A673 (cell line): ENCODE data around the gene RETREG2. TPM values are rescaled to one million over a fixed set of nuclear protein-coding genes. Genes with fewer than 3 reads are reported as not detected.

Experiments used
- BruUV-seq: library from RNA; stranded (reverse); fragments of 400-500 nt; replicated peaks from 2 replicates; lab custom pipeline; 2021; lab: Mats Ljungman, UMichigan
- CTCF ChIA-PET: fragments of 300-600 bp; sonication (Branson Sonifier 250); formaldehyde crosslinking; loops from one replicate; lab custom pipeline; 2022; ENCODE audit warnings: antibody characterized with exemption; lab: Charles Lee
- POLR2A ChIA-PET: fragments of 300-600 bp; sonication (Branson Sonifier 250); formaldehyde crosslinking; loops from one replicate; lab custom pipeline; 2022; ENCODE audit warnings: antibody characterized with exemption; ENCODE audit not compliant: low non-redundant PET; lab: Charles Lee
- DNase-seq: peaks from one replicate; pipeline ENCODE4 v3.0.0-alpha.2; 2015; ENCODE audit warnings: low spot score
- H3K27ac ChIP-seq: fragments of 200-600 bp; sonication (generic); 2 replicates; pipeline ENCODE4 v1.5.1; 2016; ENCODE audit warnings: mixed run types, low read depth, mild to moderate bottlenecking, mixed read lengths, antibody characterized with exemption, low read length; ENCODE audit not compliant: poor library complexity, severe bottlenecking
- H3K27me3 ChIP-seq: fragments of 200-600 bp; sonication (generic); replicated peaks from 2 replicates; pipeline ENCODE4 v1.6.1; 2017; ENCODE audit warnings: mixed run types, low read depth, mild to moderate bottlenecking, mixed read lengths, antibody characterized with exemption, low read length; ENCODE audit not compliant: insufficient read depth, poor library complexity
- H3K36me3 ChIP-seq: fragments of 200-600 bp; sonication (generic); 2 replicates; pipeline ENCODE4 v1.6.1; 2016; ENCODE audit warnings: mixed run types, mild to moderate bottlenecking, mixed read lengths, antibody characterized with exemption, low read length; ENCODE audit not compliant: insufficient read depth, poor library complexity, severe bottlenecking
- H3K4me1 ChIP-seq: fragments of 200-600 bp; sonication (generic); 2 replicates; pipeline ENCODE4 v1.6.1; 2017; ENCODE audit warnings: mixed run types, mild to moderate bottlenecking, mixed read lengths, antibody characterized with exemption, low read length; ENCODE audit not compliant: insufficient read depth, poor library complexity, severe bottlenecking
- H3K4me3 ChIP-seq: fragments of 200-600 bp; sonication (generic); 2 replicates; pipeline ENCODE4 v1.5.1; 2016; ENCODE audit warnings: low read depth, mixed run types, mild to moderate bottlenecking, mixed read lengths, low read length; ENCODE audit not compliant: poor library complexity, severe bottlenecking
- H3K9me3 ChIP-seq: fragments of 200-600 bp; sonication (generic); 2 replicates; pipeline ENCODE4 v1.6.1; 2016; ENCODE audit warnings: mixed run types, low read depth, mild to moderate bottlenecking, mixed read lengths, antibody characterized with exemption, low read length; ENCODE audit not compliant: poor library complexity, severe bottlenecking
- CTCF ChIP-seq: fragments of 300-800, 200-600 bp; sonication (generic); conservative IDR thresholded peaks from 2 replicates; pipeline ENCODE4 v1.5.1; 2017; ENCODE audit warnings: low read depth, mild to moderate bottlenecking, antibody characterized with exemption, low read length, moderate library complexity, mixed read lengths
- EZH2 ChIP-seq: fragments of 200-600 bp; sonication (generic); IDR thresholded peaks from 2 replicates; pipeline ENCODE4 v1.6.1; 2017; ENCODE audit warnings: borderline replicate concordance, low read depth, mild to moderate bottlenecking, mixed read lengths, antibody characterized with exemption, low read length; ENCODE audit not compliant: poor library complexity, severe bottlenecking
- intact Hi-C: fragments of 100-400 bp; cut with micrococcal nuclease; formaldehyde crosslinking; loops from one replicate; pipeline ENCODE4 v1.10.0; 2022; ENCODE audit not compliant: unreplicated experiment
- total RNA-seq: library from RNA; stranded (reverse); gene quantifications from 2 replicates; pipeline ENCODE4 v1.2.3, GENCODE V29; 2021

Gene RETREG2
- total RNA-seq, 1 experiment from 2014 or later = 59.0 TPM

GRCh38 chr2:219140722-219141121 is 37.4 kb upstream of the RETREG2 start:
- ChIA-PET POLR2A (no interaction called here), CTCF (no interaction called here)
- no peaks in the 10 kb centered on the region for H3K36me3 ChIP-seq
- no peaks in the 10 kb centered on the region for H3K9me3 ChIP-seq
- no peaks in the 10 kb centered on the region for H3K4me1 ChIP-seq
- no peak for DNase-seq
- TF ChIP-seq CTCF (no peak), EZH2 (no peak)
- H3K27me3 ChIP-seq = no peaks in the 10 kb centered on the region
- intact Hi-C loops = no loop called here
- no peak overlapping the region for H3K4me3 ChIP-seq
- BruUV-seq = no TSS peak
- no peak overlapping the region for H3K27ac ChIP-seq

GRCh38 chr2:219142329-219142728 is 35.7 kb upstream of the RETREG2 start:
- Histone ChIP-seq H3K36me3 (no peaks in the 10 kb centered on the region), H3K4me1 (no peaks in the 10 kb centered on the region), H3K27me3 (no peaks in the 10 kb centered on the region), H3K27ac (no peak overlapping the region), H3K4me3 (no peak overlapping the region), H3K9me3 (no peaks in the 10 kb centered on the region)
- POLR2A ChIA-PET = no interaction called here
- no peak for DNase-seq
- intact Hi-C loops = no loop called here
- no peak for TF ChIP-seq EZH2
- no peak for TF ChIP-seq CTCF
- BruUV-seq = no TSS peak
- CTCF ChIA-PET = interaction anchor here (0.6 kb wide), 1 partner anchor 99 kb away, joined by 3 read pairs; no protein-coding TSS in a partner anchor

- no peaks in the 10 kb centered on the region for H3K9me3 ChIP-seq
- no peak for TF ChIP-seq CTCF
- TF ChIP-seq EZH2 = no peak
- DNase-seq = no peak
- CTCF ChIA-PET = no interaction called here
- H3K27me3 ChIP-seq = no peaks in the 10 kb centered on the region
- no peak overlapping the region for H3K4me3 ChIP-seq
- intact Hi-C loops = loop anchor here (10.0 kb wide), 1 partner anchor 295 kb away; the partner anchor contains the start of gene WNT6
- no peaks in the 10 kb centered on the region for H3K36me3 ChIP-seq
- BruUV-seq = no TSS peak
- H3K27ac ChIP-seq = no peak overlapping the region
- POLR2A ChIA-PET = no interaction called here
- no peaks in the 10 kb centered on the region for H3K4me1 ChIP-seq
Observed at GRCh38 chr2:219149667-219150066, 28.4 kb upstream of the RETREG2 start.
